ENCODE data around the gene APOA4. TPM values are rescaled to one million over a fixed set of nuclear protein-coding genes. Genes with fewer than 3 reads are reported as not detected.

APOA4 gene
- total RNA-seq, 1 donor from 2014 or later, result not detected

DNA sequence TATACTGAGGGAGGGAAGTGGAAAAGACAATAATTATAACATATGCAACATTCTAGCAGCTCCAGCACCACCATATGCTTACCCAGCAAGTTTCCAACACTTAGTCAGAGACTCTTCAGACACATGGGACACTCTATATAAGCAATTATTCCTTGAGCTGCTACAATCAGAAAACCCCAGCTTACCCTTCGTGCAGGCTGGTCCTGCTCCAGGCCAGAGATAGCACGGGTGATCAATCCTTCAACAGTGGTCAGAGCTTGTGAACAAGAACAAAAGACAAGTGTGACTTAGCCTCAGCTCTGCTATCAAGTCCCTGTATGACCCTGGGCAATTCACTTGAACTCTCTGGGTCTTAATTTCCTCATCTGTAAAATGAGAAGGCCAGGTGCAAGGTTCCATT is 36.8 kb downstream of the APOA4 start:
- FAIRE-seq, result no peak
- DNase-seq (ENCODE audit: low spot score in 2 of 2), result no peak

DNA sequence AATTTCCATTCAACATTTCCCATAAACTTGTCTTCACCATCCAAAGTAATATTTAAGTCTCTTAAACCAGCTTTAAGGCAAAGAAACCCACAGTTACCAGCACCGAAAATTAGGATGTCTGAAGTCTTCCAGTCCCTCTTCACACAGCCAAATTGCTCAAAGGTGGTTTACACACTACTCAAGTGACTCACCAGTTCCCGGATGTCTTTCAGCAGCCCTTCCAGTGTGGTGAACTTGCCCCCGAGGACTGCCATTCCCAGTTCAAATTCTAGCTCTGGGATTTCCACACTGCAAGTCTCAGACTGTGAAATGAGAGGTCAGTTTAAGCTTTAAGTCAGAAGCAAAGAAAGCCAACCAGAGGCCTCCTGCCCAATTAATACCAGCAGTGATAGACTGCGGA is 40.4 kb downstream of the APOA4 start:
- DNase-seq (ENCODE audit: low spot score in 2 of 2) (no peak), FAIRE-seq (no peak)

DNA sequence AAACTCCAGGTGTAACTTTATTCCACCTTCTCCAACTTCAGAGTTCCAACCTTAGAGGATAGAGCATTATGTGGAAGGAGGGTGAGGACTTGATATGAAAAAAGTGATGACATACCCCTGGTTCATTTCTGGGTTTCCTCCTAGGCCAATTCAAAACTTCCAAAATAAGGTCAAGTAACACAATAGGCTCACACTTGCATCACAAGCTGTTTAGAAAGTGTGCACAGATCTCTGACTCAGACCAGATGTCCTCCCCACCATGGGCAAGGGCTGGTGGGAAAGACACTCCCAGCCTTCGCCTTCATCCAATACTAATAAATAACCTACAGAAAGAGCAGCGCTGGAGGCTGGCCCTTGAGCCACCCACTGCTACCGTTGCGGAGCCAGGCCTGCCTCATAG is 44.5 kb downstream of the APOA4 start:
- no peak for DNase-seq (ENCODE audit: low spot score in 2 of 2)
- no peak for FAIRE-seq

DNA sequence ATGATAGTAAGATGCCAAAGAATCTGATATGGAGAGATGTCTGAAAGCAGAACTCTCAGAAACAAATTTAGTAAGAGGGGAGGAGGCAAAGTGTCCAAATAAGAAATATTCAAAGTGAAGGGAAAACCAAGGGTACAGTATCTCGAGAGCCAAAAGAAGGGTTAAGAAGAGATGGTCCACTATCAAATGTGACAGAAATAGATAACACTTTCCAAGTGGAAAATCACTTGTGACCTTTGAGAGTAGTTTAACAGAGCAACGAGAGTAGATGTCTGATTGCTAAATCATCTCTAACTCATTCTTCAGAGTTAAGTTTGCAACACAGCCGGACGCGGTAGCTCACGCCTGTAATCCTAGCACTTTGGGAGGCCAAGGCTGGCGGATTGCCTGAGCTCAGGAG is 46.0 kb downstream of the APOA4 start:
- DNase-seq (ENCODE audit: low spot score in 2 of 2) (no peak), FAIRE-seq (no peak)

DNA sequence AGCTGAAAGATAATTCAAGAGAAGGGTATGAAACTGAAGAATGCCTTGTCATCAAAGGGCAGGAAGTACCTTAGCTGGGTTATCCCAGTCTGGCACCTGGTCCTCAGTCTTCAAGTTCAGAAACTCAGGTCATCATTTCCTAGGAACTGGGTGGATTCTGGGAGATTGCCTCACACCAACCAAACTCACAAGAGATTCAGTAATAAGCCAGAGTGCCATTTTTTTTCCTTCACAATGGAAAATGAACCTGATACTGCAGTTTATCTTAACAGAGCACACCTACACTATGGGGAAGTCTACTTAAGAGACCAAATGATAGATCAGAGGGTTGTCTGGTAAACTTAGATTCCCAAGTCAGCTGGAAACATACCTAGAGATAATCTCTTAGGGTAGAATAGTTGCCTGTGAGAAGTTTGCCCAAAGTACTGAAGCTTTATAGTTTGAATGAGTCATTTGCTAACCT is 46.6 kb downstream of the APOA4 start:
- FAIRE-seq, result no peak
- DNase-seq (ENCODE audit: low spot score in 2 of 2), result no peak

DNA sequence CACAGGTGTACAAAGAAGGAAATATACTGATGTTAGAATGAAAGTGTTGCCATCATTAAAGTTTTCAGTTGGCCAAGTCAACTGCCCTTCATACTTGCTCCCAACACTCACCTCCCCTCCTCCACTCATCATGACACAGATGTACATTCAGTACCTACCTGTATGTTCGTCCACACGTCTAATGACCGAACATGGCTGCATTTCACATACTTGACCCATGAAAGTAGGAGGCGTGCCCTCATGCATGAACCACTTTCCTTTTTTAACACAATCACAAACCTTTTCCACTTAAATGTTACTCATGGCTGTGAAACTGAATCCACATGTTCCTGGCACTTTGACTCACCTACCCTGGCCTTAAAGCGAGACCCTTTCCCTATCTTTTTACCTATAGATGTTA is 47.1 kb downstream of the APOA4 start:
- FAIRE-seq, result no peak
- no peak for DNase-seq (ENCODE audit: low spot score in 2 of 2)

DNA sequence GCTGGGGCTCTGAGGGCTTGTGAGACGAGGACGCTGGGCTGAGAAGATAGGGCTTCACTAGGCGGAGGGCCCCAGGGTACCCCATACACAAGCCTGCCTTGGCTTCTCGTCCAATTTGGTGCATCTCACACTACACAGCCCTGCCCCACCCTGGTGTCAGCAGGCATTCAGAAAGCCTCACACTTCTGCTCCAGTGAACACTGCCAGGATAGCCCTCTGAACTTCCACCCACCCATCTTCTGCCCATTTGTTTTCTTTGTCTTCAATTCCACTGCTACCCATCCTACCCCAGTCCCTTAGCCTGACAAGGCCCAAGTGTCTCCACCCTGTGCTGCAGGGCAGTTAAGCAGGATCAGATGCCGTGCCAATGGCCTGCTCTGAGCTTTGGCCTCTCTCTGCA is 48.4 kb downstream of the APOA4 start:
- DNase-seq (ENCODE audit: low spot score in 2 of 2), result no peak

DNA sequence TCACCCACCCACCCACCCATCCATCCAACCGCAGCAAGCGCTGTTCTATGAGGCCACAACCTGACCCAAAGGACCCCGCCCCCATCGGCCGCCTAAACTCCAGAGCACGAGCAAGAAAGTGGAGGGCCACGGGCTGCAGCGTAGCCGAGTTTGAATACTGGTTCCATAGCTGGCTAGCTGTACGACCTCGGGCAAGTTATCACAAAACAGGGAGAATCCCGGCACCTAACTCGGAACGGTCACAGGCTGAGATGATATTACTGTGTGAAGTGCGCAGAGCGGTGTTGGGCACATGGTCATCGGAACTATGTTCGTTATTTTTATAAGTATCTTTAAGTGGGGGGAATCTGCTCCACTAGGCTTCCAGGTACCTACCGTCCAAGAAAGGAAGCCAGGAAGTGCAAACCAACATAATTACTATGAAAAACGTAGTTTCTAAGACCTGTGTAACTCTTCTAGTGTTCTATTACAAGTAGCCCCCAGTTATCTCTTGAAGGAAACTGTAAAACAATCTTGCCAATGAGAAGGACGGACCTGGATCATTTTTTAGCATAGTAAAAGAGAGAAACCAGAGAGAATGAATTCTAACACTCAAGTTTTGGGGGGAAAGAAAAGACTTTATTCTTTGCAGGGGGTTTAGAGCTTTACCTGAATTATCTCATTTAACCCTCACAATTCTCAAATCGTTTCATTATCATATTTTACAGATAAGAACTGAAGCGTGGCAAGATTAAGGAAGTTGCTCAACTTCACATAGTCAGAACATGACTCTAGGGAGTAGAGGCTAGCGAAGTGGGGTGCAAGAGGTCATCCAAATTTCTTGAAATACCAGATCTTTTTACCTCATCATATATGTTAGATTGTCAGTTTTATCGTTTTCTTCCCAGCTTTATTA is 49.7 kb downstream of the APOA4 start:
- DNase-seq (ENCODE audit: low spot score in 2 of 2) (no peak), FAIRE-seq (no peak)

More for the DNA sequence above, 48.4 kb downstream of the APOA4 start:
- no peak for FAIRE-seq

DNA sequence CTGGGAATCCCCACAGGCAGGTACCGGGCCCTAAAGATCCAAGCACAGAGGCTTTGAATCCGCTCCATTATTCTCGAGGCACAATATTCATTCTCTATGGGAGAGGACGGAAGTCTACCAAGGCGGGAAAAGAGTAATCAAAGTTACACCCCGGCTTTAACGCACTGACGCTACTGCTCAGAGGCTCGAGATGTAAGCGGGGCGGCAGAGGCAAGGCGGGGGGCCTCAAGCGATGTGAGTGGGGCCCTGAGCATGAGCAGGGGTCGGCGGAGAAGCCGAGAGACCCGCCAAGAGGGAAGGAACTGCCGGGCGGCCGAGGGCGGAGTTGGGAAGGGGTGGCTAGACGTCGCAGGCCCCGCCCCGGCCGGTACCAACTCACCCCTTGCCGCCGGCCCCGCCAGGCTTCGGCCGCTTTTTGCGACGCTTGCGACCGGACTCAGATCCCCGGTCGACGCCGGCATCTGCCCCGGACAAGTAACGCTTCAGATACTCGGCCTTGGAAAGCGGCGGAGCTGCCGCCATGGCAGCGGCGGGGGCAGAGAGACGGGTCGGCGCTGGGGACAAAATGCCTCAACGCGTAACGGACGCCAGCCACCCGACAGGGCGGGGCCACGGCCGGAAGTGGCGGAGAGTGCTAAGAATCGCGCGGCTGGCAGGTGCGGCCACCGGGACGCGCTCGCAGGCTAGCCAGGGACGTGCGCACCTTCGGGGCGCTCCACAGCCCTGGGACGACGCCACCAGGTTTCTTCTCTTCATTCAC is 50.5 kb downstream of the APOA4 start, which contains the start of gene BUD13:
Gene BUD13, minus strand, starts transcription at position 545 of the 760 bp plus-strand sequence. Its CDS starts 23 bp downstream, at position 522.
- peak; percentile 90 to 91 for DNase-seq (ENCODE audit: low spot score in 2 of 2)
- FAIRE-seq, result no peak

DNA sequence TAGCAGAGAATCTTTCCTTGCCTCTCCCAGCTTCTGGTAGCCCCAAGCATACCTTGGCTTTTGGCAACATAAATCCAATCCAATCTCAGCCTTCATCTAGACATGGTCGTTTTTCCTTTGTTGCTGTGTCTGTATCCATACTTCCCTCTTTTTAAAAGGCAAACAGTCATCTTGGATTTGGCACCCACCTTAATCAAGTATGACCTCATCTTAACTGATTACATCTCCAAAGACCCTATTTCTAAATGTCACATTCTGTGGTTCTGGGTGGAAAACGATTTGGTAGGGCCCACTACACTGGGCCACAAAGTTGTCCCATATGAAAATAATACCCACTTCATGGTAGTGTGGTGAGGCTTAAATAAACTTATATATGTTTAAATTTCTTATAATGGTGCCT is 51.2 kb downstream of the APOA4 start:
- FAIRE-seq (no peak), DNase-seq (ENCODE audit: low spot score in 2 of 2) (no peak)

Other genes with a start within 250 kb of the APOA4 start
- gene BUD13, start 50.3 kb downstream of the APOA4 start, total RNA-seq, result 20.8 TPM
- gene ZPR1, start 35.3 kb downstream of the APOA4 start, total RNA-seq, result 55.8 TPM
- not detected for gene APOA5, start 31.4 kb downstream of the APOA4 start, total RNA-seq
- not detected for gene APOC3, start 6.6 kb upstream of the APOA4 start, total RNA-seq
- gene APOA1, start 14.3 kb upstream of the APOA4 start, total RNA-seq, result not detected

Data from frontal cortex (tissue), 4 donors.